Adipose tissue (tissue), 3 donors: ENCODE measurements around the gene C5orf58. TPM values are rescaled to one million over a fixed set of nuclear protein-coding genes. Genes with fewer than 3 reads are reported as not detected.
"Not testable (repeated sequence)": the region's sequence is repeated elsewhere in the genome, so short reads cannot be mapped to it uniquely, and the experiment has no call there.

Experiments
- H3K27ac ChIP-seq: one replicate; pipeline ENCODE4 v1.5.1; 2013; ENCODE audit warnings: low read depth, low read length
- WGBS, 3 donors: extraction: QIAGEN DNeasy Blood & Tissue Kit; methylation state at CpG; one replicate each; pipeline ENCODE4 v1.1.7; 2013; 5-methylcytosine and 5-hydroxymethylcytosine counted together
- polyA plus RNA-seq, 3 donors: library from polyadenylated mRNA; stranded (reverse); fragments of 200-250 nt; gene quantifications; one replicate each; pipeline ENCODE4 v1.2.3, GENCODE V29; 2013
- donor health status: healthy with polysubstance abuse.
- donor health status: Bipolar disorder and iron deficiency.
- donor health status: healthy.

The C5orf58 gene
- polyA plus RNA-seq, 3 donors = not detected

DNA sequence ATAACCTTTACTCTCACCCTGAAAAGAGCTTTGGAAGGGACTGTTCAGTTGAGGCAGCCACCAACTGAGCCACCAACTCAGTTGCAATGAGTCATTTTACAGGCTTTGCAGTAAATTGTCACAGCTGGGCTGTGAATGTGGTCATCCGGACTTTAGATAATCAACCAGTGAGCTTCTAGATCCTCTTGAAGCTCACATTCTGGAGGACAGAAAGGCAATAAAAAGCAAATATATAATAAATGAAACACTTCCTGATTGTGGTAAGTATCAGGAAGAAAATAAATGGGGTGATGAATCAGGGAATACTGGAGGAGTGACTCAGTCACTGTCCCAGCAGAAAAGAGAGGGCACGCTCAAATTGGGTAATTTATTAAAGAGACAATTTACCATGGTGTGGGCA is 13.2 kb upstream of the C5orf58 start:
- no peak overlapping the region for H3K27ac ChIP-seq
- WGBS, 3 donors = 71 to 78% (median 72%) methylated on average over 2 of the region's 2 CpGs

DNA sequence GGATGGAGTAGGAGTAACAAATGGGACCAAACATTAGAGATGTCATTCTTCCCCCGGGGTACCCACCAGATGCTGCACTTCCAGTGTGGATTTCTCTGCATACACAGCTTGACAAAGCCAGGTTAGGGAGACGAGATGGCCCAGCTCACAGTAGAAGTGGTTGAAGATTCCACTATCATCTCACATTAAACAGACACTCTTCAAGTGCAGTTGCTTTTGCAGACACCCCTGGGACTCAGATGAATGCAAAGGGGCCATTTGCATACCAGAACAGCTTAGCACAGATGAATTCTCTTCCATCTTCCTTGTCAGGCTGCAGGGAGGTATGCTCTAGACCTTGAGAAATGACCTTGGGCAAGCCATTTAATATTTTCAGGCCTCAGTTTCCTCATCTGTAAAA is 12.6 kb upstream of the C5orf58 start:
- WGBS, 3 donors = 63 to 84% (median 83%) methylated on average over 2 of the region's 2 CpGs
- no peak overlapping the region for H3K27ac ChIP-seq

DNA sequence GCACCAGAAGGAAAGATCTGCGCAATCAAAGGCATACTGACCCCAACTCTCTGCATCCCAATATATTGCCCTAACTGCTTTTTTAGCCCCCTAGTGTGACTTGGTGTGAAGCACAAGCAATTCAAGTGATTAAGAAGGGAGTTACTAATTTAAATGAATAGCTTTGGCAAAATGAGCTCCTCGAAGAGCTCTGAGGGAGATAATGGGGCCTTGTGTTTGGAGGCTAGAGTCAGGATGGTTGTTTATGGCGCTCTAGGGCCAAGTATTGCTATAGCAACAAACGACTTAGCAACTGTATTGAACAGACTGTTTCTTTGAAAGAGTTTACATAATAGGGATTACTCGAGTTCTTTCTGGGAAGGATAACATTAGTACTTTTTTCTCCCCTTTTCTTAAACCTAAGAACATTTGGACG is 11.5 kb upstream of the C5orf58 start:
- 42 to 67% (median 57%) methylated on average over 6 of the region's 6 CpGs for WGBS, 3 donors
- no peak overlapping the region for H3K27ac ChIP-seq

DNA sequence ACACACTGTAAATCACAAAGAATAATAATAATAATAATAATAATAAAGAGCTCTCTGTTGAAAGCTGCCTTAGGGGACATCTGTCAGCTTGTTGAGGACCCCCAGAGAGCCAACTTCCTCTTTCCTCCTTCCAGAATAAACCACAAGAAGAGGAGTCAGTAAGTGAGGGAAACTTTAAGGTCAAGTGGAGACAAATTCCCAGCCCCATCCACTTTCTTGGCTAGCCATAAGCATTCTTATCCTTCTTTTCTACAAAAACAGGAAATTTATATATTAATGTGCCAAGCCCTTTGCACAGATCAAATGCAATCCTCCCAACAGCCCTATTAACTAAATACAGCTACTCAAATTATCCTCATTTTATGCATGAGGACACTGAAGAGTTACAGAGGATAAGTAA is 9.4 kb upstream of the C5orf58 start:
- no peak overlapping the region for H3K27ac ChIP-seq

DNA sequence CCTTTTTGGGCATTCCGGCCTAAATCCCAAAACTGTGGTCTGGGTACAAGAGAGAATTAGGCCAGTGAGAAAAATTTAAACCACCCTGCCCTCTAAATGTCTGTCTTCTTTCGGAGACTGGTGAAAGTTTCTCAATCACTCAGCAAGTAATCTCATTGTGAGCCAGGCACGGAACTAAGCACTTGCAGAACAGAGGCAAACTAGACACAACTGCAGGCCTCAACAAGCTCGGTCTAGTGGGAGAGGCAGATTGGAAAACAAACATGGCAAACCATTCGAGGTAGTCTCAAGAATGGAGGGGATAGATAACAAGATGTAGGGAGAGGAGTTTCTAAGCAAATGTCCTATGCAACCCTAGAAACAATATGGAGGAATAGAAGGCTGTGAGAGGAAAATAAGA is 8.9 kb upstream of the C5orf58 start:
- whole genome bisulfite sequencing, 3 donors = 70 to 76% (median 73%) methylated on average over 5 of the region's 5 CpGs
- H3K27ac ChIP-seq = no peak overlapping the region

DNA sequence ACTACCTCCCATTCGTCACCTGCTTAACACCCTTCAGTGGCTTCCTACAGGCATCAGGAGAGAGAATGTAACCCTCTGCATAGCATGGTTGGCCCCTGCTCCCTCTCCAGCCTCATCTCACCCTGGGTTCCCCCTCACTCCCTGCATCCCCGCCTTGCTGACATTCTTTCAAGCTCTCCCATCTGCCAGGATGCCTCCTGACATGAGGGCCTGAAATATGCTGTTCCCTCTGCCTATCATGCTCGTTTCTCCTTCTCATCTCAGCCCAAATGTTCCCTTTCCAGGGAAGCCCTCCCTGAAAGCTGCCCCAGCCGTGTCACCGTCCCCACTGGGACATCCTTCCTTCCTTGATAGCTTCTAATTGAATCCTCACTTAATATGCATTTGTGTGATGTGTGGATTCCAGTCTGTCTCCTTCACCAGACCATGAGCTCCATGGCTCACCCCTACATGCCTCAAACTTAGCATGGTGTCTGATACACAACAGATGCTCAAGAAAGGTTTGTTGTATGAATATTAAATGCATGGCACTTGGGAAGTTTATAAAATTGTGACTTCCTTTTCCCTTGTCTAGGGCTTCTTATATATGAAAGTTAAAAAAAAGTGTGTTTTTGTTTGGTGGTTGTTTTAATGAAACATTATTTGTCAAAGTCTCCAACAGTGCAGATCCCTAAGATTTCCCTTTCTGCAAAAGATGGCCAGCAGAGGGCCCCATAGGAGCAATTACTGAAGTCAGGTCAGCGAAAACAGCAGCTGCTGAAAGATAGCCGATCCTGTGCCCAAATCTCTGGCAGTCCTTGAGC is 7.3 kb upstream of the C5orf58 start:
- H3K27ac ChIP-seq = no peak overlapping the region
- WGBS, 3 donors = 51 to 57% (median 57%) methylated on average over 7 of the region's 7 CpGs

DNA sequence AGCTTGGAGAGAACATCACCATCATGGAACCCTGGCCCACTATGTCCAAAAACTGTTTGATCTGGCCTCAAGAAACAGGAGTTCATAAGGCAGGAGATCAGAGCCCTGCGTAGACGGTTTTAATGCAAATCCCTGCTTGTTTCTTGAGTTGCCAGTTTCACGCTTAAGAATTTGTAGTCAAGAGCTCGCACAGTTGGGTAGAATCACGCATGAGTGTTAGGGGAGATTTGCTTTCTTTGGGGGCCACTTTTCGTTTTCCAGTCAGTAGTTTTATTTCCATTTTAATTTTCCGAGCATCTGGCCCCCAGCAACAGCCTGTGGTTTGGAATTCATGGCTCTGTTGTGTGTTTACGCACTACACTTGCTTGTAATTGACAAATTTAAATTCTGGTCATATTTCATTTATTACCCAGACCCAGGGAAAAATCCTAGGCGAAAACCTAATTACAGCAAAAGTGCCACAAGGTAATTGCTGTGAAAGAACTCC is 6.6 kb upstream of the C5orf58 start:
- no peak overlapping the region for H3K27ac ChIP-seq
- 79 to 91% (median 82%) methylated on average over 9 of the region's 9 CpGs for WGBS, 3 donors

DNA sequence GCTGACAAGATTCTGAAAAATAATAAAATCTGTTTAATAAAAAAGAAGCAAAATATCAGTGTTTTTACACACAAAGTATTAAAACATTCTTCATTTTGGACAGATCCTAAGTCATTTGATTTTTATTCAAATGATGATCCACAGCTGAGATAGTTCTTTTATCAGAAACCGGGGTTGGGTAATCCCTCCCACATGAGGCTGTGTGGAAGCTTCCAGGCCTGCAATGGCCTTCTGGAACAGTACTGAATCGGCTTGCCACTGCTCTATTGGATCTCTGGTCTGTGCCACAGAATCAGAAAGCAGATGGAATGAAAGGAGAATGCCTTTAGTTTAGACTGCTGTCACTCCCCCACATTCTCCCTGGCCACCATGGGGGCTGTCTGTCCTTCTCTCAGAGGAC is 6.1 kb upstream of the C5orf58 start:
- H3K27ac ChIP-seq = no peak overlapping the region
- WGBS, 3 donors = 59 to 62% (median 62%) methylated on average over 2 of the region's 2 CpGs

DNA sequence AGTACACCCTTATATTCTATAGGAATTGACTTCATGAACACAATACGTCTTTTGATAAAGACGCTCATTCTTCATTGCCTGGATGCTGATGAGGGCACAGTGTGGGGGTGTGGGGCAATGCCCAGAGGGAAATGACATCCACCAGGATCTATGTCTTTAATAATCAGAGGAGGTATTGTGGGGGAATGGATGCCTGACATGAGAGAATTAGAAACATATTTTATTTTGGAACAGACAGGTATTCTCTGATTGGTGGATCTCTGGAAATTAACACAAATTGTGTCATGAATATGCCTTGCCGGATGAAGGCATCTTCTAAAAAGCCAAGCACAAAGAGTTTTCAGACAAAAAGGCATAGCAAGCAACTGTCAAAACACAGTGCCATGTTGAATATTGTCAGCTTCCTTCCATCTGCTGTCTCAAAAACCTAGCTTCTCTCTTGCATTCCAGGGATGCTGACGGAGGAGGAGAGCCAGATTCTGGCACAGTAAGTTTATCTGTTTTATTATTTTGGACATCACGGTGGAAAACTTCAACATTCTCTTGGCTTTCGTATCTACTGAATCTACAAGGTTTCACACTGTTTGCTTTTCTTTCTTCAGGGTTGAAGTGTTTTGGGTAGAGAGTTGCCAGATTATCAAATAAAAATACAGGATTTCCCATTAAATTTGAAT is 3.9 kb upstream of the C5orf58 start:
- no peak overlapping the region for H3K27ac ChIP-seq
- WGBS, 3 donors = 73 to 80% (median 74%) methylated on average over 6 of the region's 6 CpGs

DNA sequence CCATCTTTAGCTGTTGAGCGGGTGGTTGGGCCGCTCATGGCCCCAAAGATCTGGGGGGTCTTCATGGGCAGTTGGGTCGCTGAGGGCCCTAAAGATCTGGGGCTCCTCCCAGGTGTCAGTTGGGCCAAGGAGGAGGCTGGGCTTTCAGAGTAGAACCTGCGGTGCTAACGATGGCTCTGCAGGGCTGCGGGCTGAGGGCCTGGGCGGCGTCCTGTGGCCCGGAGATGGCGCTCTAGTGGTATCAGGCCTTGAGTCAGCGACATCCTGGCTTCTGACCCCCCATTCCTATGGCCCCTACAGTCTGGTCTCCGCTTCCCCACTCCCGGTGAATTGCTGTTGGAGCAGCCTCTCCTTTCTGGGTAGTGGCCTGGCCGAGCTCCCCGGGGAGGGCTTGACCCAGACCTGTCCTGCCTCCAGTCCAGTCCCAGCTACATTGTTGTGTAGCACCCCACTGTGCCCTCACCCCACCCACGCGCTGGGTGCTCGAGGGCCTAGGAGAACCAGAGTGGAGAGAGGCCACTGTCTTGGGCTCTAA is 640 bp downstream of the C5orf58 start:
- 89 to 97% (median 97%) methylated on average over 18 of the region's 18 CpGs for WGBS, 3 donors
- H3K27ac ChIP-seq = no peak overlapping the region

DNA sequence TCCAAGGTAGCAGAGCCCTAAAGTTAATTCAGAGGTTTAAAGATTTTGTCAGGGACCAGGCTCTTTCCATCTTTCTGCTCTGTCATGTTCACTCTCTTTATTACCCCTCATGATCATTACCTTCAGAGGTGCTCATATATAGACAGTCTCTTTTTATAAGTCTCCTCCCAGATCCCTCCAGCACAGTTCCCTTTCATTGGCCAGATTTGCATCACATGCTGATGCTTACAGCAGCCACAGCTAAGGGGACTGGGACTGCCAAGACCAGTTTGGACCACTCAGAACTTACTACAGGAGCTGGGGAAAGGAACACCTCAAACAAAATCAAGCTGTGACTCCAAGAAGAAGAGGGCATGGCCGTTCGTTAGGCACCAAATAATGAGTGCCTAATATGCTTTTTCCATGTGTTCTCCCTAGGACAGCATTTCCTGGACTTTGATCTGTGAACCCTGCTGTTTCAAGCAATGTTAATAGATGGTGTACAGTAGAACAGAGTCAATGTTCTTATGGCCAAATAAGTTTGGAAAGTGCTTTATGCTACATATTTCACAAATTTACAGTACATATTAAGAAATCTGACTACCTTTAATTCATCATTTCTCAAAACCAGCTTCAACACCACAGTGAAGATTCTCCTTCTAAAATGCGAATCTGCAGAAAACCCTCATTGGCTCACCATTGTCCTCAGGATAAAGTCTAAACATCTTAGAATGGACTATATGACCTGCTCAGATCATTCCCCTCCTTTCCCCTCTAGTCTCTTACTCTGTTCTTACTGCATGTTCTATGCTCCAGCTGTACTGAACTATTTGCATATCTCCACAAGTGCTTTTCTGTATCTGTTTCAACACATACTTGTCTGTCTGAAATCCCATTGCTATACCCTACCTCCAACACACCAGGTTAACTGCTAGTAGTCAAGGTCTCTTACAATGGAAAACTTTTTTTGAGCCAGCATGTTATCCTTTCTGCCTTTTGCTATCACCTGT is 3.4 kb downstream of the C5orf58 start:
- no peak overlapping the region for H3K27ac ChIP-seq
- WGBS, 3 donors = 56 to 79% (median 75%) methylated on average over 3 of the region's 3 CpGs

DNA sequence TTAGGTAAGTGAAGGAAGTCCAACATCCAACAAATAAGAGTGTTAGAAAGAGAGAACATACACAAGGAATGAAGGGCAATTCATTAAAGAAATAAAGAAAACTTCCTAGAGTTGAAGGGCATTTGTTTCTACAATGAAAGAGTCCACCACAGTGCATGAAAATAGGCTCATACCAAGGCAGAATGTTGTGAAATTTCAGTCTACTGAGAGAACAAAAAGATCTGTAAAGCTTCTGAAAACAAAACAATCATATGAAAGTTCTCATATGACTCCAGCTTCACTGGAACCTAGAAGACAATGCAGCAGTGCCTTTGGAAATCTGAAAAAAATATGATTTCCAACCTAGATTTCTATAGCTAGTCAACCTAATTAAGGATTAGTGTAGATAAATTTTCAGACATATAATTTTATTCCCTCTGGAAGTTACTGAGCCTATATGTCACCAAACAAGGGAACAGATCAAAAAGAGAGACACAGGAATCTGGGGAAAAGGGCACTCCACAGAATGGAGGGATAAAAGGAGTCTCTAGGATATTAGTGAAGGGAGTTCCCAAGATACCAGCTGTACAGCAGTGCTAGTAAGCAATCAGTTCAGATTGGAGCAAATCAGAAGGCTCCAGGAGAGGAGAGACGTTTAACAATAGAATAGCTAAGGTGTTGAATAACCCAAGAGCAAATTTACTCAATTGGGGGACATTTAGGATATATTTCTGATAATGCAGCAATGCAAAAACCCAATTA is 5.8 kb downstream of the C5orf58 start:
- 11 to 58% (median 34%) methylated on average over 1 of the region's 1 CpG for WGBS, 3 donors
- no peak overlapping the region for H3K27ac ChIP-seq

DNA sequence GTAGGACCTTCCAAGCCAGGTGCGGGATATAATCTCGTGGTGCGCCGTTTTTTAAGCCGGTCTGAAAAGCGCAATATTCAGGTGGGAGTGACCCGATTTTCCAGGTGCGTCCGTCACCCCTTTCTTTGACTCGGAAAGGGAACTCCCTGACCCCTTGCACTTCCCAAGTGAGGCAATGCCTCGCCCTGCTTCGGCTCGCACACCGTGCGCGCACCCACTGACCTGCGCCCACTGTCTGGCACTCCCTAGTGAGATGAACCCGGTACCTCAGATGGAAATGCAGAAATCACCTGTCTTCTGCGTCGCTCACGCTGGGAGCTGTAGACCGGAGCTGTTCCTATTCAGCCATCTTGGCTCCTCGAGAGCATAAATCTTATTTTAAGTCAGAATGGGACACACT is 12.7 kb downstream of the C5orf58 start:
- not testable (repeated sequence) for H3K27ac ChIP-seq
- 88 to 96% (median 91%) methylated on average over 14 to 18 of the region's 23 CpGs for WGBS, 3 donors

DNA sequence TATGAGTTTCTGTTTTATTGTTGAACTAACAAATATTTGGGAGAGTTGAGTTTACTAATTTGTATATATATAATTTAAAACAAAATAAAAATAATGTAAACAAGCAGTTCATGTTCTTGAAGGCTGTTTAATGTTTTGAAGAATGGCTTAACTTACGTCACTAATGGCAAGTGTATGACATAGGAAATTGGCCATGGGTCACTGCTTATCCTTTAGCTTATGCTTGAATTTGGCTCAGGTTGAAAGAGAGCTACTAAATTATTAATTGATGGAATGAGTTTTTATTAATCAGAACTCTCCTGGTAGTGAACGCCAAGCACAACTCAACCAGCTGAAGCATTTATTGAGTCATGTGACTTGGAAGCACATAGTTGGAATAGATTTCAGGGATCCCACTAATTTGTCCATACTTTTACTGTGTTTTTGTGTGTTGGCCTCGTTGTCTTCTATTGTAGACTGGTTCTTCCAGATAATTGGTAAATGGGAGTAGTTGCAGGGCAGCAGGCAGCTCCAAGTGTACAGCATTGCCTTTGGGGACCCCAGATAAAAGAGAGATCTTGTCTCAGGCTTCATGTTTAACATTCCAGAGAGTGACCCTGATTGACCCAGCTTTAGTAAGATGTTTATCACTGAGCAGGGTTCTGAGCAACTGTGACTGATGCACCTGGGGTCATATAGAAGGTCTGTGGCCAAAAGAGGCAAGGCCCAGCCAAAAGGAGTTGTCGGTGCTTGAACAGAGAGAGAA is 13.5 kb downstream of the C5orf58 start:
- WGBS, 3 donors = 63 to 90% (median 88%) methylated on average over 4 of the region's 4 CpGs
- no peak overlapping the region for H3K27ac ChIP-seq

DNA sequence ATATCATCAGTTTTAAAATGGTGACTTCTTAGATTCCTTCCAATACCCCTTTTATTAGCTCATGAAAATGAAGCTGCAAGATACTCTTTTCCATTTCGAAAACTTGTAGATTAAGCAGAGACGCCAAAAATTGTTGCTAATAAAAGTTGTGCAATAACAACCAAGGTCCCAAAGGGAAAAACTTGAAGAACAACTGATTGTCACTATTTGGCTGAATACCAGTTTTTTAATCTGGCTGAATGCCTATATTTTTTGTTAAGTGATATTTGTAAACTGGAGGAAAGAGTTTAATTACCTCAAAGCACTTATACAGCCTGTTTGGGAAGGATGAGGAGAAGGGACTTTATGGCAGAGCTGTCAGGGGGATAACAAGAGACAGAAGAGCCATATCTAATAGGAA is 14.6 kb downstream of the C5orf58 start:
- WGBS, 3 donors = 41 to 49% (median 42%) methylated on average over 2 of the region's 2 CpGs
- no peak overlapping the region for H3K27ac ChIP-seq

DNA sequence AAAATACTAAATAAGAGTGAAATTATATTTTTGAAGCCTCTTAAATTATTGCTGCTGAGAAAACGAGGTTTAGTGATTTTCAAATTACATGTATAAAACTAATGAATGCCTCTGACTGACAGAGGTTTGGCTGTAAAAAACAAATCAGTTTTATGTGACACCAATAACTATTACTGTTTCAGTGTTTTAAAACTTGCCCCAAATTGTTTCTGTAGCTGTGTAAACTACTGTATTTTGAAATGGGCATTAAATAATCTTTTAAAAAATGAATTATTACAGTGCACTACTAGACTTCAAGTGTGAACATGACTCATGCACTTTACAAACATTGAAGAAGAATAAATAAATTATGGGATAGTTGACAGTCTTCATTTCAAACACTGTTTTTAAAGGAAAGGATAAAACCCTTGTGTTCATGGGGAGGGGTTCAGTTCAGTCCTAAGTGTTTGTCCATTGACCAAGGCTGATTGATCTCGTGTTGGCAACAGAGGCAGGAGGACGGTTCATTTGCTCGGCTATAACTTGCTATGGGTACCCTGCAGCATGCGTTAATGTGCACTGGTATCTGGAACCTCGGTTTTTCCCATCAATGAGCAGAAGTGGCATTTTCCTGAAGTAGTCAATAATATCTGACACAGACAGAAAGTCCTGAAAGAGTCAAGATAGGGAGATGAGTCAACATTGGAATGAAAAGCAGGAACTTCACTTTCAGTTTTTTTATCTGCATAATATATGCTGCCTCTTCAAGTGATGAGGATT is 15.6 kb downstream of the C5orf58 start:
- 43 to 86% (median 84%) methylated on average over 6 of the region's 6 CpGs for WGBS, 3 donors
- no peak overlapping the region for H3K27ac ChIP-seq

DNA sequence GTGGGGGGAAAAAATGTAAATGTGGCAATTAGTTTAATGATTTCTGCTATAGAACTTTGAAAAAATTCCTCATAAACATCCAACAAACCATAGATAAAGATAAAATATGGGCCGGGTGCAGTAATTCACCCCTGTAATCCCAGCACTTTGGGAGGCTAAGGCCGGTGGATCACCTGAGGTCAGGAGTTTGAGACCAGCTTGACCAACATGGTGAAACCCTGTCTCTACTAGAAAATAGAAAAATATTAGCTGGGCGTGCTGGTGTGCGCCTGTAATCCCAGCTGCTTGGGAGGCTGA is 16.1 kb downstream of the C5orf58 start:
- WGBS, 3 donors = 85 to 97% (median 85%) methylated on average over 4 of the region's 4 CpGs
- not testable (repeated sequence) for H3K27ac ChIP-seq
